HG03280 (cell line): ENCODE results near the gene CAPZA1.
A peak's percentile ranks its signal among the peaks of the same experiment; 100 is the strongest.
"Not testable (repeated sequence)": the region's sequence is repeated elsewhere in the genome, so short reads cannot be mapped to it uniquely, and the experiment has no call there.

Source experiments
- ATAC-seq: cut with Tn5 transposase; IDR thresholded peaks from one replicate; pipeline ENCODE4 v1.9.1; 2021; ENCODE audit warnings: mild to moderate bottlenecking, moderate library complexity; ENCODE audit not compliant: unreplicated experiment

The CAPZA1 gene

GRCh38 chr1:112626887-112627286 is 7.3 kb downstream of the CAPZA1 start:
- ATAC-seq: no peak

GRCh38 chr1:112628516-112628915 is 8.9 kb downstream of the CAPZA1 start:
- ATAC-seq: no peak

- ATAC-seq: no peak
These were observed 9.6 kb downstream of the CAPZA1 start for GRCh38 chr1:112629256-112629655.

- ATAC-seq: no peak
These were observed 14.0 kb downstream of the CAPZA1 start for GRCh38 chr1:112633628-112634027.

GRCh38 chr1:112634367-112634766 is 14.7 kb downstream of the CAPZA1 start:
- no peak for ATAC-seq

- peak; percentile 29 for ATAC-seq
These were observed 16.4 kb downstream of the CAPZA1 start for GRCh38 chr1:112636056-112636455.

- no peak for ATAC-seq
These were observed 17.1 kb downstream of the CAPZA1 start for GRCh38 chr1:112636597-112637253.

- no peak for ATAC-seq
These were observed 17.9 kb downstream of the CAPZA1 start for GRCh38 chr1:112637254-112638109.

GRCh38 chr1:112638110-112638428 is 18.4 kb downstream of the CAPZA1 start:
- ATAC-seq: no peak

- not testable (repeated sequence) for ATAC-seq
These were observed 20.8 kb downstream of the CAPZA1 start for GRCh38 chr1:112640437-112640836.

GRCh38 chr1:112643080-112643479 is 23.4 kb downstream of the CAPZA1 start:
- no peak for ATAC-seq

- no peak for ATAC-seq
These were observed 26.6 kb downstream of the CAPZA1 start for GRCh38 chr1:112646225-112646624.

- ATAC-seq: no peak
These were observed 31.6 kb downstream of the CAPZA1 start for GRCh38 chr1:112651205-112651604.

GRCh38 chr1:112665857-112666256 is 46.2 kb downstream of the CAPZA1 start:
- ATAC-seq: no peak

GRCh38 chr1:112666946-112667345 is 47.3 kb downstream of the CAPZA1 start:
- no peak for ATAC-seq

- ATAC-seq: no peak
These were observed 52.4 kb downstream of the CAPZA1 start for GRCh38 chr1:112672009-112672408.

GRCh38 chr1:112672842-112673241 is 53.2 kb downstream of the CAPZA1 start:
- ATAC-seq: no peak

GRCh38 chr1:112673592-112674439 is 54.2 kb downstream of the CAPZA1 start:
- peak; percentile 5 for ATAC-seq

GRCh38 chr1:112674440-112674985 is 54.9 kb downstream of the CAPZA1 start, which contains the start of gene MOV10:
Gene MOV10 (plus strand): TSS chr1:112674659. CDS start chr1:112674913, 254 bp downstream.
- peak; percentile 49 for ATAC-seq

- ATAC-seq: peak; percentile 44
These were observed 55.5 kb downstream of the CAPZA1 start for GRCh38 chr1:112674986-112675727.
